GM19455 (cell line): ENCODE measurements around the gene OGFOD1.

ENCODE experiments used
- ATAC-seq: cut with Tn5 transposase; IDR thresholded peaks from one replicate; pipeline ENCODE4 v1.9.1; 2021; ENCODE audit not compliant: unreplicated experiment

The OGFOD1 gene

GRCh38 chr16:56450986-56451752 lies at the start of gene OGFOD1, which contains the start of gene NUDT21:
Gene OGFOD1, plus strand, starts transcription at chr16:56451554. Its CDS starts 59 bp downstream, at chr16:56451613.
Gene NUDT21, minus strand, starts transcription at chr16:56451332. Its CDS starts 130 bp downstream, at chr16:56451202.
- peak; percentile 97 for ATAC-seq

DNA sequence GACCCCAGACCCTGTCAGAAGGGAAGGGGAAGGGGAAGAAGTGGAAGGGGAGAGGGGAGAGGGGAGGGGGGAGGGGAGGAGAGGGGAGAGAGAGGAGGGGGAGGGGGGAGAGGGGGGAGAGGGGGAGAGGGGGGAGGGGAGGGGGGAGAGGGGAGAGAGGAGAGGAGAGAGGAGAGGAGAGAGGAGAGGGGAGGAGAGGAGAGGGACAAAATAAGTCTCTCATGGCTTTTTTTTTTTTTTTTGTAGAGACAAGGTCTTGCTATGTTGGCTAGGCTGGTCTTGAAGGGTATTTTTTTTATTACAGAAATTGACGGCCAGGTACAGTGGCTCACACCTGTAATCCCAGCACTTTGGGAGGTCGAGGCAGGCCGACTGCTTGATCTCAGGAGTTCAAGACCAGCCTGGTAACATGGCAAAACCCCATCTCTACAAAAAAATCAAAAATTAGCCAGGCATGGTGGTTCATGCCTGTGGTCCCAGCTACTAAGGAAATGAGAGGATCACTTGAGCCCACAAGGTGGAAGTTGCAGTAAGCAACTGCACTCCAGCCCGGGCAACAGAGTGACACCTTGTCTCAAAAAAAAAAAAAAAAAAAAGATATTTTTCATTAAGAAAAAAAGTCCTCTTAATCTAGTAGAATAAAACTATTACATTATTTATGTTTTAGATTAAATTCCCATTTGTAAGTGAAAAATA lies 45.2 kb upstream of the OGFOD1 start:
- no peak for ATAC-seq

DNA sequence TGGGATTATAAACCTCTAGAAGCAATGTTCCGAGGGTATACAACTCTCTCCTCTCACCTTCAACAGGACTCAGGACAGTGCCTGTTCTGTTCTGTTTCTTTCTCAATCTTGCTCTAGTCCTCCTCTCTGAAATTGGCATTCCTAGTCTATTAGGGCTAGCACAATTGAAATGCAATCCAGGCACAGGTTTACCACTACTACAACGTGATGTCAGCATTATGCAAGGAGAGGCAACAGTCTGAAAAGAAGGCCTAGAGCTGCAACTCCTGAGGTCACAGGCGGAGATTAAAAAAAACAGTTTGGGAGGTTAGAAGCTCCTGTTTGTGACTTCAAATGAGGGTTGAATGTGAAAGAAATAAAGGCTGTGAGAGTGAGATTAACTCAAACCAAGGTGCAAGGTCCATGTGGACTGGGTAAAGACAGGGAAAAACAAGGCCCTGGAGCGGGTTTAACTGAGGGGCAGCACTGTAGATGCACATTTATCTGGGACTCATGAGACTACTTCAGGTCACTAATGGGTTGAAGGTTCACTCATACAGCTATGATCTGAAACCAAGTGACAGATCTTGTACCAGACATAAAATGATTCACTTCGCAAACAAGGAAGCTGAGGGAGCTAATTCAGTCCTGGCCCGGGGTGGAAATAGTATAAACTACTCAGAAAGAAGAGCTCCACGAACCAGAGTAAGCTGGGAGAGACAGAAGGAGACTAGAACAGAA lies 42.8 kb upstream of the OGFOD1 start:
- no peak for ATAC-seq

GRCh38 chr16:56409195-56409594 lies 42.2 kb upstream of the OGFOD1 start:
- no peak for ATAC-seq

- no peak for ATAC-seq
These were observed 40.2 kb upstream of the OGFOD1 start for GRCh38 chr16:56411123-56411522.

- no peak for ATAC-seq
These were observed 39.7 kb upstream of the OGFOD1 start for GRCh38 chr16:56411624-56412023.

- ATAC-seq = no peak
These were observed 38.0 kb upstream of the OGFOD1 start for GRCh38 chr16:56413381-56413780.

DNA sequence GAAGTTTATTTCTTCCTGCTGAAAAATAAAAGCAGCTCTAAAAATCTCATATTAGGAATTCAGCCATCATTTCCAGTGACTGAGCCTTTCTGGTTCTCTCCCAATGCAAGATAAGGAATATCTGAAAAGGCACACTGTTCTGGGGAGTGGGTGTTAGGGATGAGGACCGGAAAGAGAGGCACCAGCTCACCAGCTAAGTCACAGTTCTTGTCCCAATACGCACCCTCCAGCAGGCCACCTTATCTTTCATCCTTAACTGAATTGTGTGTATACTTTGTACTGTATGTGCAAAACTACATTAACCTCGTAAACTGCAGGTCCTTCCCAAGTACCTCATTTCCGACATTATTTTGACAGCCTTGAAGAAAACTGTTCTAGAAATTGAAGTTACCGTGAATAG lies 37.0 kb upstream of the OGFOD1 start:
- ATAC-seq = no peak

- ATAC-seq = no peak
These were observed 35.5 kb upstream of the OGFOD1 start for GRCh38 chr16:56415875-56416274.

GRCh38 chr16:56417138-56417537 lies 34.2 kb upstream of the OGFOD1 start:
- no peak for ATAC-seq

- ATAC-seq = no peak
These were observed 31.4 kb upstream of the OGFOD1 start for GRCh38 chr16:56419740-56420548.

DNA sequence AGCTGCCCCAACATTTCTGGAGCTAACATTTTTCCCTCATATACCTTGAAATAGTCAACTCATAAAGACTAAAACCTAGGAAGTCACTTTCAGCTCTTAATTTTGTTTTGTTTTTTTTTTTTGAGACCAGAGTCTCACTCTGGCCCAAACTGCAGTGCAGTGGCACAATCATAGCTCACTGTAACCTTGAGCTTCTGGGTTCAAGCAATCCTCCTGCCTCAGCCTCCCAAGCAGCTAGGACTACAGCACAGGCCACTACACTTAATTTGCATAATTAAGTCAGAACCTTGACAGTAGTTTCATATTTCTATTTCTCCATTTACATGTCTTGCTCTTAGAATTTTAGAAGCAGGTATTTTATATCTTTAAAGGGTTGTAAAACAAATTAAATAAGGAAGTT lies 30.7 kb upstream of the OGFOD1 start:
- ATAC-seq = no peak

GRCh38 chr16:56421313-56421712 lies 30.0 kb upstream of the OGFOD1 start:
- no peak for ATAC-seq

GRCh38 chr16:56421976-56422669 lies 29.2 kb upstream of the OGFOD1 start:
- ATAC-seq = no peak

- ATAC-seq = no peak
These were observed 28.4 kb upstream of the OGFOD1 start for GRCh38 chr16:56422896-56423441.

GRCh38 chr16:56423584-56424403 lies 27.6 kb upstream of the OGFOD1 start:
- ATAC-seq = no peak

- no peak for ATAC-seq
These were observed 27.0 kb upstream of the OGFOD1 start for GRCh38 chr16:56424404-56424764.

DNA sequence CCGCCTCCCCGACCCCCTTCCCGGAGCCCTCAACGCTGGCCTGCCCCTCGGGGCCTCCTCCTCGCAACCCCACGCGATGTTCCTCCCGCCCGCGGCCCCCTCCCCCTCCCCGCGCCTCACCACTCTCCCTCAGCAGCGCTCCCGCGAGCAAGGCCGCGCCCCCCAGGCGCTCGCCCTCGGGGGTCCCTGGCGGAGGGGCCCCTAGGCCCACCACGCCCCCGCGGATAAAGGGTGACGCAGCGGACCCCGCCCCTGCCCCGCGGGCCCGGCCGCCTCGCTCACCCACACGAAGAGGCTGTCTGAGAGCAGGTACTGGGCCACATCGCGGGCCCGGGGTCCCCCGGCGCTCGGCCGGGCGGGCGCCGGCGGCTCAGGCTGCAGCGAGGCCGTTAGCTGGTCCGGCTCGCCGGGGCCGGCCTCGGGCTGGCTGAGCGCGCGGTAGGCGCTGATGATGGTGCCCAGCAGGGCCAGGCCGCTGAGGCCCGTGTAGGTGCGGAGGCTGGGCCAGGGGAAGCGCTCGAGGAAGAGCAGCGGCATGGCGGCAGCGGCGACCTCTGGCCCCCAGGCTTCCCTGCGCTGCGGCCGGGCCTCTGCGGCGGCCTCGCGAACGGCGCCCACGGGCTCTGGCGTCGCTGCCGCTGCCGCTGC lies 26.4 kb upstream of the OGFOD1 start:
- ATAC-seq = peak; percentile 31

- ATAC-seq = peak; percentile 77
These were observed 25.9 kb upstream of the OGFOD1 start, which contains the start of gene AMFR for GRCh38 chr16:56425439-56425832. Gene AMFR, minus strand, starts transcription at chr16:56425545. Its CDS starts 218 bp downstream, at chr16:56425327.
